GM18861 (cell line): ENCODE measurements around the gene MTMR4.
"Not testable (repeated sequence)": the region's sequence is repeated elsewhere in the genome, so short reads cannot be mapped to it uniquely, and the experiment has no call there.

Source experiments
- ATAC-seq: cut with Tn5 transposase; IDR thresholded peaks from one replicate; pipeline ENCODE4 v1.9.1; 2021; ENCODE audit not compliant: unreplicated experiment

Gene MTMR4

DNA sequence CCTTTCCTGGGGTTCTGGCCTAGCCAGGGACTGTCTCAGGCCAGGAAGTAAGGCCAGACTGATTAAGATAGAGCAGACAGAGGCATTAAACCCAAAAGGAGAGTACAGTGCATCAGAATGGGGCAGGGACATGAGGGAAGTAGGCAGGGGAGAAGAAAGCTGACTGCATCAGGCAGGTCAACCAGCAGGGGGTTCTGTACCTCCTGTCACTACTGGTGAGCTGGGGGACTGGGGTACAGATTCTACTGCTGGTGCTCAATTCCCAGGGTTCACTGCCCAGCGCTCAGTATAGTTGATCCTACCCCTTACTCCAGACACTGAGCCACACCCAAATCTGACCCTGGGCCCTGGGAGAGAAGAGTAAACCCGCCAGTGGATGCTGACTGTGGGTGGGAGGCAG lies 12.9 kb upstream of the MTMR4 start:
- no peak for ATAC-seq

DNA sequence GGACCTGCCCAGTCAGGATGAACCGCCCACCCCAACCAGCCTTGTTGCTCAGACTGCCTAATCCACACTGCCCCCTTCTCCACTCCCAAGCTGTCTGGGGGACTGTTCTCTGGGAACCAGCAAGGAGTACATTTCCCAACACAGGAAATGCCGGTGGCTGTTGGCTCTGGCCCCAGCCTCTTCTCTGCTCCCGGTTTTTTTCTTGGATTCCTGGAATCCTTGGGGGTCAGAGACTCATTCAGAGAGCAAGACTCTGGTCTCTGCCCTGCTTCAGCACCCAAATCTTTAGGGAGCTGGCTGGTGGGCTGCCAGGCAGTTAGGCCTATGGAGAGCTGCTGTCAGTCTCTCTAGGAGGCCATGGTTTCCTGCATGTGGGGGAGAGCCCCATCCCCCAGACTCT lies 10.8 kb upstream of the MTMR4 start:
- ATAC-seq: no peak

DNA sequence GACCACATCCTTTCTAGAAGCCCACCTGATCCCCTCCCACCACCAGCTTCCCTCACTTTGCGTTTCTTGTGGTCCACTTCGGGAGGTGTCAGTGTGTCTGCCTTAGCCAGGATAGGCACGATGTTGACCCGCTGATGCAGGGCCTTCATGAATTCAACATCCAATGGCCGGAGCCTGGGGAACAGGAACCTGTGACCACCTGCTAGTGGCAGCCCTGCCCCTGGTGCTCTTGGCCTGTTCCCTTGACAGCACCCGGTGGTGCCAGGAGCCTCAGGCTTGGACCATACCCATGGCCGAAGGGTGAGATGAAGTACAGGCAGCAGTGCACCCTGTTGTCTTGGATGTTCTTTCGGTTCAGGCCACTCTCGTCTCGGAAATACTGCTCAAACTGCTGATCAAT lies 7.2 kb upstream of the MTMR4 start:
- no peak for ATAC-seq

DNA sequence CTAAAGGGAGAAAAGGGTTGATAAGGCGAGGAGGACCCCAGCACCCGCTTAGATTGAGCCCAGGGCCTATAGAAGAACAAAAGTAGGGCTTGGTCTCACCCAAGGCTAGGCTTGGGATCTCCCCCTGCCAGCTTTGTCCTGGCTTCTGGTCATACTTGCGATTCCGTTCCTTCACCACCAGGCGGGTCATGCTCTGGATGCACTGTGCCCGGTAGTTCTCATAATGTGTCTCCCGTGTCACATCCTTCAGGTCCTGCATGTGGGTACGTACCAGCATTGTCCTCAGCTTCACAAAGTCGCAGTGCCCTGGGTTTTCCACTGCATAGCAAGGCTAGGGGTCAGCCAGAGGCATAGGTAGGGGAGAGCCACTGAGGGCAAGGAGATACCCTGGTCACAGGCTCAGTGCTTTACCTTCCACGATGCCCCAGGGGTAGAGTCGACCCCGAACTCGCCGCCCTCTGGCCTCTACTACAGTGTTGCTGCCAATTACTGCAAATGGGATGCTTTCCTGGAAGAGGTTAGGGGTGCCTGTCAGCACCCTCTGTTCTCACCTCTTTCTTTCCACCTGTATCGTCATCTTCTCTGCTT lies 6.5 kb upstream of the MTMR4 start:
- no peak for ATAC-seq

DNA sequence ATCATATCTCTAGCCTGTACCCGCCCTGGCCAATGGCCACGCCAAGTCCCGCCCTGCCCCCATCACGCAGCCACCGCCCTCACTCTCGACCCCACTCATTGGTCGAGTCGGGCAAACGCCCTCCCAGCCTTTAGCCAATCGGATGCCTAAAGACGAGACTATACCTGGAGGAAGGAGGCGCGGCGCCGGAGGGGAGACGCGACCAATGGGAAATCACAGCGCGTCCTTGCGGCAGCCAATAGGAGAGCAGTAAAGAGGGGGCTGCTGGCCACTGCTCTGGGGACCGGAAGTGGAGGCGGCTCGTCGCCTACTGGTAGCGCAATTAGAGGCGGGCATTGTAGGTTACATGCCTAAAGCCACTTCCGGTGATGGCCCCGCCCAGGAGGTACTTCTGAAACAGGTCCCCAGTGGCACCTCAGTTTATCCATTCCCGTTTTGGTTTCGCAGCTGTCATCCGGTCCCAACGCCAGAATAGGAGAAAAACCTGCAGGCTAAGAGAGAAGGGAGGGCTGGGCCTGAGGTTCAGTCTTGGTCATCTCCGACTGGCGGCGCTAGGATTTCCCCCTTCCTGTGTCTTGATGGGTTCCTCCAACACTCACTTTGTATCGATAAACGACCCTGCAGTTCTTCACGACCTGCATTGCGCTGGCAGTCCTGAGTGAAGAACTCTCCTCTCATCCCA lies 3.6 kb upstream of the MTMR4 start:
- ATAC-seq: peak; percentile 77

DNA sequence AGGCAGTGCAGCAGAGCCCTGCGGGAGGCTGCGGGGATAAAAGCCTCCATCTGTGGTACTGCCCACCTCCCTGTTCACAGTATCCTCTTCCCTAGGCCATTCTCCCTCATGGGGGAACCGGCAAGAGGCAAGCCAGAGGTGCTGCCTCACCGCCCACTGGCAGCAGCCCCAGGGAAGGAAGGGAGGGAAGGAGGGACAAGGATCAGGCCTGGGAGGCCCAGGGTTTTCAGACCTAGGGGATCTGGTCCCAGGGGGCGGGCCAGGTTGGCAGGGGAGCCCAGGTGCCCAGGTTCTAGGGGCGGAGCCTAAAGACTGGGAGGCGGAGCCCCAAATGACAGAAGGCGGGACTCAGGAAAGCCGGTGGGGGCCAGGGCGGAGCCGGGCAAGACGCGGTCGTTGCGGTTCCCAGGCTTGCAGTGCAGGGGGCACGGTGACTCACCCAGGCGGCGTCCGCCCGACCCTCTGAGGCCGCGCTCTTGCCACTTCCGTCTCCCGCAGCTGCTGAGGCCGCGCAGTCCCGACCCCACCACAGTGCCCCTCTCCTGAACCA lies 3.0 kb upstream of the MTMR4 start:
- no peak for ATAC-seq

DNA sequence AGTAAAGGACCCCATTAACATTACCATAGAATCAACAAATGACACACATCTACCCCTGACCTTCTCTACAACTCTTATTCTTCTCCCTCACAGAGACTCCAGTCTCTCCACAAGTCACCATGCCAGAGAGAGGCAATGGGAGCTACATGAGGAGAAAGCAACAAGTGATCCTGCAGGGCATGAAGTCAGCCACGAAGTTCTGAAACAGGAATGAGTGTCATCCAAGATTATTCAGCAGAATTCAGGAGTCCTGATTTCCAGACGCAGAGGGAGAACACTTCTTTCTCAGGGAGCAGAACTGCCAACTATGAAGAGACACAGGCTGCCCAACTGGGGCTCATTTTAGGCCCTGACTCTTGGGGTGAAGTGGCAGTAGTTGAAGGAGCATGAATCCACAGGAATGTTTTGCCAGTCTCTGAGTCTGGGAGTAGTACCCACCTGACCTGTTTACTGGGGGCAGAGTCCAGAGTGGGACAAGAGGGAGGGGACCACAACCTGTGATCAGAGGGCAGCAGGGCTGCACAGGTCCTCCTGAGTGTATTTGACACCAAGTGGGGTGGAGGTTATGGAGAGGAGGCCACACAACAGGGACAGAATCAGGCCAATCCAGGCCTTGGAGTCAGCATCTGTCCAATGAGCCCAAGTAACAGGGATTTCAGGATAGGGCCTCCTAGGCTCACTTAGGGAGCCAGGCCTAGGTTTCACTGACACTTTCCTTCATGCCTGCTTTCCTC lies 2.4 kb upstream of the MTMR4 start:
- no peak for ATAC-seq

DNA sequence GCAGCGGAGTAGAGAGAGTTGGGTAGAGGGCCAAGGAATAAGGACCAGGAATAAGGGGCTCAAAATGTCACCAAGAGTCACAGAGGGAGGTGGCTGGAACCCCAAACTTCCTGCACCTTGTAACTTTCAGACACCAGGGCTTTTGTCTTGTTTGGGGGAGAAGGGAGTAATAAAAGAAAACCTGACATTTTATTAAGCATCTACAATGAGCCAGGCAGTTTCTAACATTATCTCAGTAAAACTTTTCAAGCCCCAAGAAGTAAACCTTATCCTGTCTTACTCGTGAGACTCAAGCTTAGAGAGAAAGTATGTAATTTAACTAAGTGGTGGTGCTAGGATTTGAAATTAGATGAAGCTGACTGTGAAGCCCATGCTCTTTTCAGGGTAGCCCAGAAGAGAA lies 848 bp upstream of the MTMR4 start:
- no peak for ATAC-seq

DNA sequence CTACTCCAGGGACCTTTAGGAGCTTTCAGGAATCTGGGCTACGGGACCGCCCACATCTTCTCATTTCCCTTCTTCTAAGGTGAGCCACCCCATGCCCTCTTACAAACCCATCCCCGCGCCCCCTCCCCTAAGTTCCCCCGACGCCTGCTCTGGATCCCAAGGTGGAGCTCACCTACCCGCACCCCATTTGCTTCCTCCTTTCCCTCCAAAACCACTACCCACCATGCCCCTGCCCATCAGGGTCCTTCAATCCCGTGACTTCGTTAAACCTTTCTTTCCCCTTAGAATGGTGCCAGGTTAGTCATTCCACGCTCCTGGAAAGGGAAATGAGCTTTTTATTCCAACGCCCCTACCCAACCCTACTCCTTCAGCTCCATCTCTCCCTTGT lies 326 bp upstream of the MTMR4 start:
- ATAC-seq: no peak

DNA sequence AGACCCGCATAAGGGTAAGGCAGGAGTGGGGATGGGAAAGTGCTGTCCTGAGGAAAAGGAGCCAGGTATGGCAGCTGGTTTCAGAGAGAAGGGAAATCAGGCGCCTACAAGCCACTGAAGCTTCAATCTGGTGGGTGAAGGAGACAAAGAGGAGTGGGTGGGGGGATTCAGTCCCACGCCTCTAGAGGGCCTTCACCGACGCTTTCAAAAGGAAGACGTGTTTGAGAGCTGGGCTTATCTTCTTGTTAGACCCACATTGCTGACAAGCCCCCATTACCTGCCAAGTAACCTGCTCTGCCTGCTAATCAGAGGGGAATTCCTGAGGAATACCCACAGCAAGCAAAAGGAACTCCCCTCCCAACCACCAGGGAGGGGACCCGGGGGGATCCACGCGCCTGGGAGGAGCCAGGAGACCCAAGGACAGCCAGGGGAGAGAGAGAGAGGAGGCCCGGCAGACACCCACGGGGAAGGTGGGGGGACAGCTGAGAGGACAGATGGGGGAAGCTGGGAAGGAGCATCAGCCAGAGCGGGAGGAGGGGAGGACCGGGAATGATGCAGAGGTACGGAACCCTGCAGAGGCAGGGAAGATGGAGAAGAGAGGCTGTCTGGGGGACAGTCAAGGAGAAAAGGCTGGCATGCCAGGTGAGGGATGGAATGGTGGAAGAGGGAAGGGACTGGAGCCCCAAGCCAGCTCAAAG lies 1.0 kb downstream of the MTMR4 start:
- no peak for ATAC-seq

DNA sequence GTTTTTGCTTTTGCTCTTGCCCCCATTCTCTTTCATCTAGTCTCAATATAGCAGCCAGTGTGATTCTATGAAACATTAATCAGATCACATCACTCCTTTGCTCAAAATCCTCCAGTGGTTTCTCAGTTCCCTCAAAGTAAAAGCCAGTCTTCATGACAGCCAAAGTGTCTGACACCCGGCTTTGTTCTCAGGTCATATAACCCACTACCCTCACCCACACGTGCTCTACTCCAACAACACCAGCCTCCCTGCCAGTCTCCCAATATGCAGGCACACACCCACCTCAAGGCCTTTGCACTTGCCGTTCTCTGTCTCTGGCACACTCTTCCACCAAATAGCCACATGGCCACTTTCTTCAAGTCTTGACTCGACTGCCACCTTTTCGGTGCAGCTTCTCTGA lies 4.4 kb downstream of the MTMR4 start:
- no peak for ATAC-seq

DNA sequence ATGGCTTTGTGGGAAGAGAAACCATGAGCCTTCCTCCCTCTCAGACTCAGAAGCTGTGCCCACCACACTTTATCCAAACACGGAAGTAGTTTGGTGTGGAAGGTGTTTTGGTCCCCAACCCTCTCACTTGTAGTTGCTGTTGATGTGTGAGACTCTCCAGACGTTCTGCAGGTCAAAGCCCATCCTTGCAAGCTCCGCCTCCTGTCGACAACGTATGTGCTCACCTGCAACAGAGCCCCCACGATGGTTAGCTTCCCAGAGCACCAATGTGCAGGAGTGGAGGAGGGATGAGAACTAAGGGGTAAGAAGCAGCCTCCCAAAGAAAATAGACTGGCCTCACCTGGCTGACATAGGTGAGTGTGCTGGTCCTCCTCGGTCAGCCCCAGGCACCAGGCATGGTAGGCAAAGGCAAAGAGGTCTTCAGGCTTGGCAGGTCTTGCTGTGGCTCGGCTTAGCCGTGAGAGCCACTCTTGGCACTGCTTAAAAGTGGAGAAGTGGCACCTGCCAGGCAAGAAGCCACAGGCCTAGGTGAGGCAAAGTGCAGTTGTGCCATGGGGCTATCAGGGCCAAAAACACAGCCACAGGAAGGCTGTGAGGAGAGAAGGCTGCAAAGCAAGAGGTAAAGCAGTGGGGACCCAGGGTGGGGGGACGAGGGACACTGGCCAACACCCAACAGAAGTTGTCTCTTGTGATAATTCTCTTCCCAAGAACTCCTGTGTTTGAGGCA lies 5.9 kb downstream of the MTMR4 start:
- ATAC-seq: no peak

DNA sequence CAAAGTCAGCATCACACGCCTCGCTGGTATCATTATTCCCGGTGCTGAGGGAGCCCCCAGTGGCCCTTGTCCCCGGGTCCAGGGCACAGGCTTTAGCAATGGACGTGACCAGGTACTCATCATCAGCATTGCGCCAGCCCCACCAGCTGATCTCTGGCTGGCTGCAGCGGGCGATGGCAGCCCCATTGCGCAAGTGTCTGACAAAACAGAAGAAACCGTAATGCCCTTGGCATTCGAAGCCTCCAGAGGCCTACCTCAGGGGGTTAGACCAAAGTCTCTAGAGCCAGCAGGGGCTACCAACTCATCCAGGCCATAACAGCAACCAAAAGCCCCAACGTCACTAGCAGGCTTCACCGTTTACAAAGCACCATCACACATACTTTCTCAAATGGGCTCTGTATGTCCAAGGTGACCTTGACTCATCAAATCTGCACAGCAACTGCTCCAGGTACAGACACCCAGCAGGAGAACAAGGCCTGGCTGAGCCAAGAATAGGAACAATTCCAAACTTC lies 7.3 kb downstream of the MTMR4 start:
- ATAC-seq: no peak

DNA sequence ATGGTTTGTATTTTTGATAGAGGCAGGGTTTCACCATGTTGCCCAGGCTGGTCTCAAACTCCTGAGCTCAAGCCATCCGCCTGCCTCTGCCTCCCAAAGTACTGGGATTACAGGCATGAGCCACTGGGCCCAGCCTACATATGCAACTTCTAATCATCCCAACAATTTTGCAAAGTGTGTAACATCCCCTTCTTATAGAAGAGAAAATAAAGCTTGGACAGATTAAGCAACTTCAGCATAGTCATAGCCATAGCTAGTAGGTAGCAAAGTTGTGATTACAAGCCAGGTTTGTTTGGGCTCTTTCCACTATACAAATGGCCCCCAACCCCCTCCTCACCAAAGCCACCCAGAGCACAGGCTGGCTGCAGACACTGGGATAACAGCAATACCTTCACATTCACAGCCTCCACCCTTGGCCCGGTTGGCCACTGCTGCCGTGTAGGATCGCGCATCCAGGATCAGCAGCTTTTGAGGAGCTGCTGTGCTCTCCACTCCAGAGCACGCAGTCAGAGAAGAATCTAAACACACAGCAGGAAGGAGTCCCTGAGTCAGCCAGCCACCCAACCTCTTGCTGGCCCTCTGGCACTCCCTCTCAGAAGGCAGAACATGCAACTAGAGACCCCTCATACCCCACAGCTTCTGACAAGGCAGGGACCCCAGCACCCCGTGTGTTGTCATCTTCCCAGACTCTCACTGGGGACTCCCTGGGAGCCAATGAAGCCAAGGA lies 7.9 kb downstream of the MTMR4 start:
- no peak for ATAC-seq

DNA sequence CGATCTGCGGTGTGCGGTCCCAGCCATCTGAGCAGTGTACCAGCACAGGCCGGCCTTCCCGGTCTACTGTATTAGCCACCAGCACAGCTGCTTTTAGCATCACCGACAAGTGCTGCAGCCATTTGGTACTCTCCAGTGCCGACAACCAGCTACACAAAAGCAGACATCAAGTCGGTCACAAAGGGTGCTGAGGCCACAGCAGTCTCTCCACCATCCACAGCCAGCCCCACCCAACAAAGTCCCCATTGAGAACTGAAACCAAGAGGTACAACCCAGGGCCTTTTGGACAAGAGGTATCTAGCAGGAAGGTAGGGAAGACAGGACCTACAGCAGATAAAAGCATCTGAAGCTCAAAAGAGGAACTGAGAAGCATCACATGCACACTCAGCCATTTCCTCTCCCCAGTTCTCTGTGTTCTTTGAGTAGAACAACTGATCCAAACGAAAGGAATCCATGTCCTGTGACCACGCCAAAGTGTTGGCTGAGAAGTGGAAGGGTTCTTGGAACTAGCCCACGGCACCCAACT lies 9.5 kb downstream of the MTMR4 start:
- peak; percentile 85 for ATAC-seq

DNA sequence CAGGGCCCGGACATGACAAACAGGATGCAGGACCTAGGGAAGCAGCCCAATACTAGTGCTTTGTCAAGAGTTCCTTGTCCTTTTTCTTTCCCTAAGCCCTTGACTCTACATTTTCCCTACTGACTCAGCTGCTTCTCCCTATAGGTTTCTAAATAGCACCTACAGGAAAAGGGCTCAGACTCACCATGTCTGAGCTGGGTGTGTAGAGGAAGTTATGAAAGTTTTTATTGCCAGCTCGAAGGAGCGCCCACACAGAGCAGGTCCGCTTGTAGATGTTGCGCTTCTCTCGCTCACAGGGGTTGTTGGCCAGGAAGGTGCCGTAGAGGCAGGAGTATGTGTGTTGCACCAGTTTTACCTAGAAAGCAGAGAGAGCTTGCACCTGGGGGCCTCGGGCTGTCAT lies 10.6 kb downstream of the MTMR4 start:
- ATAC-seq: no peak

DNA sequence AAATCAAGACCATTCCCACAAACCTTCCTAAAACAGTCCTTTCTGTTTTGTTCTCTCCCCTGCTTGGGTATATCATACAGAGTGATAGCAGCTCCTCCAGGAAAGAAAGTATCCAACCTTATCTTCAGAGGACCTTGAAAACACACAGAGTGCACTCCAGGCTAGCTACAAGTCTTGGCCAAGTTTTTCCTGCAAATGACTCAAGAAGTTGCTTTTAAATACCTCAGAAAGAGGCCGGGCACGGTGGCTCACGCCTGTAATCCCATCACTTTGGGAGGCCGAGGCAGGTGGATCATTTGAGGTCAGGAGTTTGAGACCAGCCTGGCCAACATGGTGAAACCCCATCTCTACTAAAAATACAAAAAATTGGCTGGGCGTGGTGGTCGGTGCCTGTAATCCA lies 11.3 kb downstream of the MTMR4 start:
- ATAC-seq: not testable (repeated sequence)

DNA sequence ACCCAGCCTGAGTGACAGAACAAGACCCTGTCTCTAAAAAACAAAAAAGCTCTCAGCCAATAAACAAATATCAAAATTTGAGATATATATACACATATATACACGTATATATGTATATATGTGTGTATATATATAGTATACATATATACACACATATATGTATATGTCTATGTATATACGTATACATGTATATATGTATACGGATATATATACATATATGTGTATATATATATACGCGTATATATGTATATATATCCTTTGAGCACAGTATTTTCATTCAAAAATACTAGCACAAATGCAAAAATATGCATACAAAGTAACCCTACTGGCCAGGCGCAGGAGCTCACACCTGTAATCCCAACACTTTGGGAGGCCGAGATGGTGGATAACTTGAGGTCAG lies 13.0 kb downstream of the MTMR4 start:
- ATAC-seq: no peak

DNA sequence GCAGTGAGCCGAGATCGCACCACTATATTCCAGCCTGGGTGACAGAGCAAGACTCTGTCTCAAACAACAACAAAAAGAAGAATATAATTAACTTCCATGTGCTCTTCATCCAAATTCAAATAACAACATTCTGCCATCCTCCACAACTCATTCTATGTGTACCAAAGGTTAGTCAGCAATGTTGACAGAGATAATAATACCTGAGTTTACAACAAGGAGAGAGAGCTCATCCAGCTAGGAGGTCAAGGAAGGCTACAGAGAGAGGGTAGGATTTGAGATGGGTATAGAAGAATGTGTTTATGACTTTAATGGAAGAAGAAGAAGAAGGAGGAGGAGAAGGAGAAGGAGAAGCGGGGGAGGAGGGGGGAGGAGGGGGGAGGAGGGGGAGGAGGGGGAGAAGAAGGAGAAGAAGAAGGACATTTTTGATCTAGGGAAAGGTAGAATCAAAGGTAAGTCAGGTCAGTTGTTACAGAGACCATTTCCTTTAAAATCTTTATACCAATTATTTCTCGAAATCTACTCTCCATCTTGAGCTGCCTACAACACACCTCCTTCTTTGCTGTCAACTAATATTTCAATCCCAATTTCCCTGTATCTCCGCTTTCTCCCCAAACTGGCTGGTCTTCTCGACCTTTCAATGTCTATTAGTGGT lies 16.1 kb downstream of the MTMR4 start:
- no peak for ATAC-seq
